Gastrocnemius medialis (tissue), 4 donors: Measurements from ENCODE around the gene SLC6A8. TPM values are rescaled to one million over a fixed set of nuclear protein-coding genes. Genes with fewer than 3 reads are reported as not detected.

Source experiments
- ATAC-seq, 2 donors: fragments of 150-250 bp; one replicate each; pipeline ENCODE4 v1.9.1; 2016
- DNase-seq, 2 donors: peaks; one replicate each; pipeline ENCODE4 v3.0.0-alpha.2; 2019
- H3K27ac ChIP-seq, 4 donors: fragments of 200-600 bp; sonication (generic); 1 replicate in 1 of 4; 2 replicates in 3 of 4; pipeline ENCODE4 v1.5.1; 2016 to 2018; ENCODE audit warnings: mild to moderate bottlenecking in 2 of 4, moderate library complexity in 1 of 4
- H3K27me3 ChIP-seq, 3 donors: fragments of 200-600 bp; sonication (generic) in 2 of 3; 1 replicate in 1 of 3; 2 replicates in 2 of 3; pipeline versions ENCODE4 v1.5.1 to v1.6.0; 2016 to 2019; ENCODE audit warnings: mild to moderate bottlenecking in 1 of 3, moderate library complexity in 1 of 3
- H3K36me3 ChIP-seq, 2 donors: fragments of 200-600 bp; sonication (generic) in 1 of 2; one replicate each; pipeline ENCODE4 v1.5.1; 2017 to 2018
- H3K4me1 ChIP-seq, 2 donors: fragments of 200-600 bp; sonication (generic) in 1 of 2; one replicate each; pipeline ENCODE4 v1.5.1; 2016 to 2017; ENCODE audit warnings: mild to moderate bottlenecking in 2 of 2
- H3K4me3 ChIP-seq, 4 donors: fragments of 200-600 bp; sonication (generic) in 3 of 4; 1 replicate in 1 of 4; 2 replicates in 3 of 4; pipeline ENCODE4 v1.5.1; 2016 to 2019; ENCODE audit warnings: mild to moderate bottlenecking in 2 of 4
- H3K9me3 ChIP-seq, 3 donors: fragments of 200-600 bp; sonication (generic) in 2 of 3; 1 replicate in 1 of 3; 2 replicates in 2 of 3; pipeline ENCODE4 v1.5.1; 2016 to 2019
- POLR2A ChIP-seq, 2 donors: fragments of 450-650 bp; IDR thresholded peaks; one replicate each; pipeline ENCODE4 v1.6.1; 2017; ENCODE audit warnings: antibody characterized with exemption in 2 of 2, mild to moderate bottlenecking in 2 of 2, moderate library complexity in 2 of 2
- in situ Hi-C, 4 donors: fragments of 200-750 bp; cut with MboI; loops; one replicate each; pipeline versions ENCODE4 v1.15.0 to v1.8.0; 2017; ENCODE audit warnings: low sequenced_read_pairs in 4 of 4
- intact Hi-C: fragments of 100-400 bp; cut with DNase I; formaldehyde crosslinking; loops from one replicate; pipeline ENCODE4 v1.15.1; 2023; ENCODE audit warnings: low total_unique reads
- total RNA-seq, 4 donors: library from RNA; depleted of rRNA; stranded (reverse); fragments of >200 nt; gene quantifications; one replicate each; pipeline versions ENCODE4 v1.1.0 to v1.2.3, GENCODE V29; 2016
- TF ChIP-seq, protein P1 (sequence below), 5 experiments: fragments of 450-650 bp in 3 of 5; fragments of 200-600 bp in 2 of 5; sonication (generic) in 2 of 5; IDR thresholded peaks in 4 of 5; conservative IDR thresholded peaks in 1 of 5; 1 replicate in 4 of 5; 2 replicates in 1 of 5; pipeline ENCODE4 v1.5.1; 2016 to 2019; ENCODE audit warnings: antibody characterized with exemption in 5 of 5, mild to moderate bottlenecking in 3 of 5, moderate library complexity in 3 of 5

The SLC6A8 gene
- total RNA-seq, 4 donors from 2014 or later = 40.1 to 78.1 (median 45.0) TPM

DNA sequence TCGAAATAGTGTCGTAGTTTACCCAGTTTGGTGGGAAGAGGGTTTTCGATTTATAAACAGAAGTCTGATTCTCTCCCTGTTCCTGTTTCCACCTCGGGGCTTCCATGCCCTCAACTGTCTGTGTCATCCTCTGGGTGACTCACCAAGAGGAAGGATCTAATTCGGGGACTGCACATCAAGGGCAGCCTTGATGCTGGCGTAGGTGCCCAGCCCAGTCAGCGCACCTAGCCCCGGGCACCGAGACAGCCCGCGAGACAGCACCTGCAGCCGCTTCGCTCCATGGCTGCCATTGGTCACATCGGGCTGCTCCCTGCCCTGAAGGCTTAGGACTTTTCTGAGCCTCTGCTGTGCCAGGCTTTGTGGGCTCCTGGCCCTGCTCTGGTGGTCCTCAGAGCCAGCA lies 44.7 kb downstream of the SLC6A8 start:
- H3K9me3 ChIP-seq = no peaks in the 10 kb centered on the region
- in situ Hi-C loops = no loop called here
- intact Hi-C loops = no loop called here
- H3K27me3 ChIP-seq = no peaks in the 10 kb centered on the region
- TF ChIP-seq POLR2A (IDR thresholded peaks at IDR 0.05) = no peak
- TF ChIP-seq, protein P1, sequence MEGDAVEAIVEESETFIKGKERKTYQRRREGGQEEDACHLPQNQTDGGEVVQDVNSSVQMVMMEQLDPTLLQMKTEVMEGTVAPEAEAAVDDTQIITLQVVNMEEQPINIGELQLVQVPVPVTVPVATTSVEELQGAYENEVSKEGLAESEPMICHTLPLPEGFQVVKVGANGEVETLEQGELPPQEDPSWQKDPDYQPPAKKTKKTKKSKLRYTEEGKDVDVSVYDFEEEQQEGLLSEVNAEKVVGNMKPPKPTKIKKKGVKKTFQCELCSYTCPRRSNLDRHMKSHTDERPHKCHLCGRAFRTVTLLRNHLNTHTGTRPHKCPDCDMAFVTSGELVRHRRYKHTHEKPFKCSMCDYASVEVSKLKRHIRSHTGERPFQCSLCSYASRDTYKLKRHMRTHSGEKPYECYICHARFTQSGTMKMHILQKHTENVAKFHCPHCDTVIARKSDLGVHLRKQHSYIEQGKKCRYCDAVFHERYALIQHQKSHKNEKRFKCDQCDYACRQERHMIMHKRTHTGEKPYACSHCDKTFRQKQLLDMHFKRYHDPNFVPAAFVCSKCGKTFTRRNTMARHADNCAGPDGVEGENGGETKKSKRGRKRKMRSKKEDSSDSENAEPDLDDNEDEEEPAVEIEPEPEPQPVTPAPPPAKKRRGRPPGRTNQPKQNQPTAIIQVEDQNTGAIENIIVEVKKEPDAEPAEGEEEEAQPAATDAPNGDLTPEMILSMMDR (IDR thresholded peaks at IDR 0.05 in 4 of 5, conservative IDR thresholded peaks at IDR 0.05 in 1 of 5) = no peak
- DNase-seq (no peak), ATAC-seq (no peak)
- H3K4me3 ChIP-seq = no peak overlapping the region
- H3K27ac ChIP-seq = no peak overlapping the region
- H3K4me1 ChIP-seq = peaks cover 5 to 12% of the 10 kb centered on the region in 2 donors
- H3K36me3 ChIP-seq = peaks cover 0 to 14% of the 10 kb centered on the region in 2 donors

- Histone ChIP-seq H3K27ac (no peak overlapping the region), H3K4me3 (no peak overlapping the region), H3K27me3 (no peaks in the 10 kb centered on the region), H3K36me3 (peaks cover 0 to 14% of the 10 kb centered on the region in 2 donors), H3K4me1 (no peaks in the 10 kb centered on the region), H3K9me3 (no peaks in the 10 kb centered on the region)
- DNase-seq (no peak), ATAC-seq (no peak)
- in situ Hi-C loops = no loop called here
- intact Hi-C loops = no loop called here
- TF ChIP-seq, protein P1 (IDR thresholded peaks at IDR 0.05 in 4 of 5, conservative IDR thresholded peaks at IDR 0.05 in 1 of 5) = no peak
- TF ChIP-seq POLR2A (IDR thresholded peaks at IDR 0.05) = no peak
Measured at GRCh38 chrX:153733651-153734240, 46.0 kb downstream of the SLC6A8 start.

DNA sequence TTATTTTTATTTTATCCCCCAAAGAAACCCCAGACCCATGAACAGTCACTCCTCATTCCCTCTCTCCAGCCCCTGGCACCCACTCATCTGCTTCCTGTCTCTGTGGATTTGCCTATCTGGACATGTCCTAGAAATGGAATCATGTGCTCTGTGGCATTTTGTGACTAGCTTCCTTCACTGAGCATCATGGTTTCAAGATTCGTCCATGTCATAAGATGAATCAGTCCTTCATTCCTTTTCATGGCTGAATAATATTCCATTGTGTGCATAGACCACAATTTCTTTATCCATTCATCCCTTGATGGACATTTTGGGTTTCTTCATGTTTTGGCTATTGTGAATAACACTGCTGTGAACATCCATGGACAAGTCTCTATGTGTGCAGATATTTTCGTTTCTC lies 47.1 kb downstream of the SLC6A8 start:
- intact Hi-C loops (no loop called here), in situ Hi-C loops (no loop called here)
- H3K27me3 ChIP-seq = no peaks in the 10 kb centered on the region
- H3K9me3 ChIP-seq = no peaks in the 10 kb centered on the region
- TF ChIP-seq, protein P1 (IDR thresholded peaks at IDR 0.05 in 4 of 5, conservative IDR thresholded peaks at IDR 0.05 in 1 of 5) = no peak
- no peak for TF ChIP-seq POLR2A (IDR thresholded peaks at IDR 0.05)
- no peaks in the 10 kb centered on the region for H3K4me1 ChIP-seq
- DNase-seq = no peak
- H3K27ac ChIP-seq = no peak overlapping the region
- H3K4me3 ChIP-seq = no peak overlapping the region
- H3K36me3 ChIP-seq = peaks cover 0 to 14% of the 10 kb centered on the region in 2 donors
- ATAC-seq = no peak

DNA sequence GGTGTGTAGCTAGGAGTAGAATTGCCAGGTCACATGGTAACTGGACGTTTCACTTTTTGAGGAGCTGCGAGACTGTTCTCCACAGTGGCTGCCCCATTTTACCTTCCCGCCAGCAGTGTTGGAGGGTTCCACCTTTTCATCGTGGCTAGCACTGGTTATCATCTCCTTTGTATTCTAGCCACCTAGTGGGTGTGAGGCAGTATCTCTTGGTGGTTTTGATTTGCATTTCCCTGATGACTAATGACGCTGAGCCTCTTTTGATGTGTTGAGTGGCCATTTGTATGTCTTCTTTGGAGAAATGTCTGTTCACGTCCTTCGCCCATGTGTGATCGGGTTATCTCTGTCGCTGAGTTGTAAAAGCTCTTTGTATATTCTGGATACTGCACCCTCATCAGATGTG lies 47.5 kb downstream of the SLC6A8 start:
- TF ChIP-seq POLR2A (IDR thresholded peaks at IDR 0.05) = no peak
- TF ChIP-seq, protein P1 (IDR thresholded peaks at IDR 0.05 in 4 of 5, conservative IDR thresholded peaks at IDR 0.05 in 1 of 5) = no peak
- in situ Hi-C loops (no loop called here), intact Hi-C loops (no loop called here)
- Histone ChIP-seq H3K36me3 (peaks cover 0 to 14% of the 10 kb centered on the region in 2 donors), H3K9me3 (no peaks in the 10 kb centered on the region), H3K4me3 (no peak overlapping the region), H3K27ac (no peak overlapping the region), H3K27me3 (no peaks in the 10 kb centered on the region), H3K4me1 (no peaks in the 10 kb centered on the region)
- ATAC-seq (no peak), DNase-seq (no peak)
